ENCODE results near the gene GPSM1. TPM values are rescaled to one million over a fixed set of nuclear protein-coding genes. Genes with fewer than 3 reads are reported as not detected.

The GPSM1 gene
- total RNA-seq, 1 experiment from 2014 or later = 24.7 TPM

GRCh38 chr9:136332482-136332983 is 5.2 kb downstream of the GPSM1 start:
- no peaks in the 10 kb centered on the region for H3K9me3 Mint-ChIP-seq
- no peak overlapping the region for H3K23ac ChIP-seq (ENCODE audit: insufficient read length, low read depth, low read length)

More at GRCh38 chr9:136332482-136332983, 5.2 kb downstream of the GPSM1 start:
- Histone ChIP-seq H4K8ac (replicated peaks; ENCODE audit: insufficient read length, low read depth, low read length) (no peak overlapping the region), H3K23me2 (ENCODE audit: insufficient read length, low read depth, low read length, poor library complexity, severe bottlenecking) (no peaks in the 10 kb centered on the region), H4K5ac (ENCODE audit: insufficient read length, low read depth, low read length) (no peak overlapping the region), H3K79me1 (ENCODE audit: insufficient read depth, low read depth, low read length, poor library complexity, severe bottlenecking) (peaks cover 2% of the 10 kb centered on the region), H2BK5ac (ENCODE audit: insufficient read length, low read length) (no peak overlapping the region), H3K9me3 (ENCODE audit: control insufficient read depth, low read depth, low read length) (no peaks in the 10 kb centered on the region), H3K27me3 (ENCODE audit: insufficient read depth, low read length) (no peaks in the 10 kb centered on the region), H3K79me2 (ENCODE audit: insufficient read depth, low read length) (peaks cover 2% of the 10 kb centered on the region; the same call in 1 of the 2 replicates), H3K9ac (ENCODE audit: extremely low read depth, insufficient read length, low read length) (no peak overlapping the region), H2AK5ac (ENCODE audit: insufficient read length, low read length) (no peak overlapping the region), H3K4ac (ENCODE audit: low read depth, low read length) (no peak overlapping the region), H2BK15ac (ENCODE audit: low read depth, low read length) (no peak overlapping the region), H4K20me1 (ENCODE audit: control insufficient read depth, insufficient read depth, insufficient read length) (no peaks in the 10 kb centered on the region), H2BK12ac (ENCODE audit: insufficient read length, low read depth, low read length) (no peak overlapping the region), H3K56ac (ENCODE audit: insufficient read length, low read depth, low read length) (no peak overlapping the region), H4K91ac (ENCODE audit: insufficient read length, low read depth, low read length) (no peak overlapping the region), H3K4me1 (ENCODE audit: insufficient read depth, low read length) (no peaks in the 10 kb centered on the region; the same call in 1 of the 2 replicates), H3K14ac (ENCODE audit: insufficient read depth, low read length) (no peak overlapping the region), H3K27ac (ENCODE audit: insufficient read length, low read depth, low read length) (no peak overlapping the region), H2BK20ac (ENCODE audit: low read depth, low read length, poor library complexity, severe bottlenecking) (no peak overlapping the region), H3T11ph (ENCODE audit: low read length) (no peak overlapping the region), H3K18ac (ENCODE audit: insufficient read length, low read depth, low read length) (no peak overlapping the region), H2BK120ac (ENCODE audit: low read depth, low read length, poor library complexity, severe bottlenecking) (no peak overlapping the region), H3K4me2 (ENCODE audit: insufficient read depth, insufficient read length, low read length) (no peak overlapping the region), H2AFZ (ENCODE audit: low read length) (no peak overlapping the region)
- Mint-ChIP-seq H3K27me3 (ENCODE audit: low read depth) (no peaks in the 10 kb centered on the region), H3K4me1 (peaks cover 4 to 5% of the 10 kb centered on the region in 2 experiments), H3K36me3 (ENCODE audit: insufficient read depth in 1 of 3, low read depth in 3 of 3) (no peaks in the 10 kb centered on the region; a peak in 1 of 7 replicates), H3K4me3 (no peak overlapping the region), H3K27ac (no peak overlapping the region)
- DNase-seq = no peak
- TF ChIP-seq CTCF (conservative IDR thresholded peaks at IDR 0.05) = no peak
- no CpG with 5 or more reads among the region's 11 CpGs for WGBS (ENCODE audit: extremely low coverage, insufficient read length, low lambda C conversion rate)
